Stimulated activated CD8-positive, alpha-beta memory T cell treated with anti-CD3 and anti-CD28 coated beads, Interleukin-4, amount 100 ng/mL, for 48 hours (primary cell): ENCODE results near the gene LRRN2.
"Not testable (repeated sequence)": the region's sequence is repeated elsewhere in the genome, so short reads cannot be mapped to it uniquely, and the experiment has no call there.

Experiments
- DNase-seq: peaks from one replicate; pipeline ENCODE4 v3.0.0-alpha.2; 2020

LRRN2 gene

GRCh38 chr1:204685236-204686006 is at the start of gene LRRN2:
Gene LRRN2, minus strand, starts transcription at chr1:204685738. Its CDS starts 65,746 bp downstream, at chr1:204619992.
- DNase-seq: no peak

- DNase-seq: no peak
These were observed 49.5 kb upstream of the LRRN2 start for GRCh38 chr1:204735042-204735441.

GRCh38 chr1:204733869-204734596 is 48.5 kb upstream of the LRRN2 start:
- no peak for DNase-seq

GRCh38 chr1:204733289-204733688 is 47.8 kb upstream of the LRRN2 start:
- no peak for DNase-seq

- DNase-seq: no peak
These were observed 46.5 kb upstream of the LRRN2 start for GRCh38 chr1:204731985-204732575.

GRCh38 chr1:204731509-204731908 is 46.0 kb upstream of the LRRN2 start:
- DNase-seq: no peak

GRCh38 chr1:204730826-204731459 is 45.4 kb upstream of the LRRN2 start:
- no peak for DNase-seq

GRCh38 chr1:204729516-204729915 is 44.0 kb upstream of the LRRN2 start:
- DNase-seq: no peak

- no peak for DNase-seq
These were observed 42.9 kb upstream of the LRRN2 start for GRCh38 chr1:204728456-204728855.

- no peak for DNase-seq
These were observed 42.5 kb upstream of the LRRN2 start for GRCh38 chr1:204728045-204728444.

GRCh38 chr1:204727438-204727837 is 41.9 kb upstream of the LRRN2 start:
- not testable (repeated sequence) for DNase-seq

- DNase-seq: no peak
These were observed 40.9 kb upstream of the LRRN2 start for GRCh38 chr1:204726478-204726877.

- no peak for DNase-seq
These were observed 40.4 kb upstream of the LRRN2 start for GRCh38 chr1:204725821-204726448.

GRCh38 chr1:204723131-204723787 is 37.7 kb upstream of the LRRN2 start:
- DNase-seq: no peak

- no peak for DNase-seq
These were observed 36.0 kb upstream of the LRRN2 start for GRCh38 chr1:204721373-204722055.

GRCh38 chr1:204716660-204717059 is 31.1 kb upstream of the LRRN2 start:
- no peak for DNase-seq

GRCh38 chr1:204714861-204715511 is 29.4 kb upstream of the LRRN2 start:
- no peak for DNase-seq

GRCh38 chr1:204714194-204714860 is 28.8 kb upstream of the LRRN2 start:
- DNase-seq: no peak

GRCh38 chr1:204713541-204713940 is 28.0 kb upstream of the LRRN2 start:
- DNase-seq: no peak

GRCh38 chr1:204712708-204713430 is 27.3 kb upstream of the LRRN2 start:
- DNase-seq: no peak
